HG03571 (cell line): Measurements from ENCODE around the gene RHOJ.
"Not testable (repeated sequence)": the region's sequence is repeated elsewhere in the genome, so short reads cannot be mapped to it uniquely, and the experiment has no call there.

Experiments used
- ATAC-seq: cut with Tn5 transposase; IDR thresholded peaks from one replicate; pipeline ENCODE4 v1.9.1; 2021; ENCODE audit not compliant: unreplicated experiment

The RHOJ gene

GRCh38 chr14:63204407-63205043 is at the start of gene RHOJ:
Gene RHOJ (plus strand): TSS chr14:63204443. CDS start chr14:63204870, 427 bp downstream.
- ATAC-seq = no peak

GRCh38 chr14:63155511-63156185 is 48.6 kb upstream of the RHOJ start:
- ATAC-seq = no peak

- no peak for ATAC-seq
Observed at GRCh38 chr14:63157195-63157594, 47.0 kb upstream of the RHOJ start.

GRCh38 chr14:63163306-63163705 is 40.9 kb upstream of the RHOJ start:
- no peak for ATAC-seq

GRCh38 chr14:63164108-63164683 is 40.0 kb upstream of the RHOJ start:
- ATAC-seq = no peak

GRCh38 chr14:63165267-63165666 is 39.0 kb upstream of the RHOJ start:
- not testable (repeated sequence) for ATAC-seq

- ATAC-seq = no peak
Observed at GRCh38 chr14:63167044-63167443, 37.2 kb upstream of the RHOJ start.

- no peak for ATAC-seq
Observed at GRCh38 chr14:63174760-63175191, 29.5 kb upstream of the RHOJ start.

GRCh38 chr14:63175531-63175930 is 28.7 kb upstream of the RHOJ start:
- no peak for ATAC-seq

GRCh38 chr14:63178912-63179311 is 25.3 kb upstream of the RHOJ start:
- no peak for ATAC-seq

GRCh38 chr14:63179383-63179782 is 24.9 kb upstream of the RHOJ start:
- ATAC-seq = no peak

- ATAC-seq = no peak
Observed at GRCh38 chr14:63180011-63180410, 24.2 kb upstream of the RHOJ start.

GRCh38 chr14:63182968-63183367 is 21.3 kb upstream of the RHOJ start:
- no peak for ATAC-seq

GRCh38 chr14:63186453-63186852 is 17.8 kb upstream of the RHOJ start:
- no peak for ATAC-seq

- ATAC-seq = no peak
Observed at GRCh38 chr14:63191211-63191610, 13.0 kb upstream of the RHOJ start.

- no peak for ATAC-seq
Observed at GRCh38 chr14:63192085-63192484, 12.2 kb upstream of the RHOJ start.

- ATAC-seq = no peak
Observed at GRCh38 chr14:63193236-63193635, 11.0 kb upstream of the RHOJ start.

GRCh38 chr14:63200035-63200740 is 4.1 kb upstream of the RHOJ start:
- no peak for ATAC-seq

- ATAC-seq = no peak
Observed at GRCh38 chr14:63200767-63201166, 3.5 kb upstream of the RHOJ start.

GRCh38 chr14:63203015-63203414 is 1.2 kb upstream of the RHOJ start:
- no peak for ATAC-seq

- no peak for ATAC-seq
Observed at GRCh38 chr14:63203618-63204406, 431 bp upstream of the RHOJ start.
